IPS-15b (cell line): Measurements from ENCODE around the gene VPS8.

ENCODE experiments used
- H3K27me3 ChIP-seq: one replicate; pipeline ENCODE4 v1.6.1; 2013; ENCODE audit warnings: low read length; ENCODE audit not compliant: control insufficient read depth, insufficient read depth
- H3K36me3 ChIP-seq: one replicate; pipeline ENCODE4 v1.6.1; 2013; ENCODE audit warnings: low read length; ENCODE audit not compliant: control insufficient read depth, insufficient read depth
- H3K4me1 ChIP-seq: one replicate; pipeline ENCODE4 v1.6.1; 2013; ENCODE audit warnings: mild to moderate bottlenecking, low read length; ENCODE audit not compliant: control insufficient read depth, insufficient read depth
- H3K4me3 ChIP-seq: one replicate; pipeline ENCODE4 v1.5.1; 2013; ENCODE audit warnings: low read depth, low read length
- H3K9ac ChIP-seq: one replicate; pipeline ENCODE4 v1.6.1; 2013; ENCODE audit warnings: low read depth, mild to moderate bottlenecking, low read length
- H3K9me3 ChIP-seq: one replicate; pipeline ENCODE4 v1.6.1; 2013; ENCODE audit warnings: mild to moderate bottlenecking, low read length; ENCODE audit not compliant: control insufficient read depth, insufficient read depth

Gene VPS8

DNA sequence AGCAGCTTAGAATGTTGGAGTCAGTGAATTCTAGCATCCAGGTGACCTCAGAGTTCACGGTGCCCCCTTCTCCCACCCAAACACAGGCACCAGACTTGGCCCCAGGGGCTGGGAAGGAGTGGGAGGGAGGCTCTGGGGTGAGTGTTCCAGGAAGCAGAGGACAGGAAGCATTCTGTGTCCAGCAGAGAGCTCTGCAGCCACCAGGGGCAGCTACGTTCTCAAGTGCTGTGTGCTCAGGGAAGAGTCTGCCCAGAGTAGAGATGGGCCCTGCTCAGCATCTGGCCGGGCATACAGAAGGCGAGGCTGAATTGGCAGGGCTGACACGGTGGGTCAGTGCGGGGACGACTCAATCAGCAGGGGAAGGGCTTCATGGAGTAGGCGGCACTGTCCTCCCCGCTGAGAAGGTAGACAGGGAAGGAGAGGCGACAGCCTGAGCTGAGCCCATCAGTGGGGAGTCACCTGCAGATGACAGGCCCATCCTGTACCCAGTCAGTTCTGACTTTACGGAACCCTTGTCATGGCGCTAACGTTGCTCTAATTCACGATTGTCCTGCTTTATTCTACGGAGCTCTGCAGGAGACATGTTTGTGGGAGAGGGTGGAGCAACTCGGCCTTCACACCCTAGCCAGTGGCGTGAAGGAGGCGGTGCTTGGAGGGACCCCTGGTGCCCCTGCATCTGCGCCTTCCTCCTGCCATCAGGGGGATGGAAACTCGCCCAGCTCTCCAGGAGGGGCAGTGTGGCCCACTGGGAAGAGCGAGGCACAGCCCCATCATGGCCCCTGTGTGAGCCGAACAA is 258.7 kb downstream of the VPS8 start:
- Histone ChIP-seq H3K4me3 (peak overlapping the region; percentile 9), H3K9ac (no peak overlapping the region)

DNA sequence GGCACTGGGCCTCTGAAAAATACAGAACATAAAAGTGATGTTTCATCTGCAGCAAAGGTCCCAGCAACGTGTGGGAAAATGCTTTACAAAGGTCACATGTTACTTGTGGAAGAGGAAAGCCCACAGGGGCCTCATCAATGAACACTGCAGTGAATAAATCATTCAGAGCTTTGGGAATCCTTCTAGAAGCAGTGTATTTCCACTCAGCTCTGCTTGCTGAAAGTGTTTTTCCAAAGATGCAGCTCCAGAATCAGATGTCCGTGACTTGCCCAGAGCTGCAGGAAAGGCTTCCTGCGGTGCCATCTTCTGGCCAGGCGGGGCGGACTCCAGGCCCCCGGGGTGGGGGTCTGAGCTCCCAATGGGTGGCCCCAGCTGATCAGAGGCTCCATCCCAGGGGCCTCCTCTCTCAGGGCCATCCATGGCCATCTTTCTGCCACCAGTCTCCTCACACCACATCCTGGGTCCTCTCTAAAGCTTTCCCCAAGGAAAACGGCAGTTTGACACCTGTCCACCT is 259.4 kb downstream of the VPS8 start:
- no peaks in the 10 kb centered on the region for H3K36me3 ChIP-seq
- no peaks in the 10 kb centered on the region for H3K9me3 ChIP-seq
- peaks cover 8% of the 10 kb centered on the region for H3K4me1 ChIP-seq
- H3K27me3 ChIP-seq: no peaks in the 10 kb centered on the region
- H3K9ac ChIP-seq: no peak overlapping the region
- H3K4me3 ChIP-seq: no peak overlapping the region

More for the DNA sequence above, 258.7 kb downstream of the VPS8 start:
- peaks cover 8% of the 10 kb centered on the region for H3K4me1 ChIP-seq
- H3K9me3 ChIP-seq: no peaks in the 10 kb centered on the region
- no peaks in the 10 kb centered on the region for H3K36me3 ChIP-seq
- H3K27me3 ChIP-seq: no peaks in the 10 kb centered on the region

DNA sequence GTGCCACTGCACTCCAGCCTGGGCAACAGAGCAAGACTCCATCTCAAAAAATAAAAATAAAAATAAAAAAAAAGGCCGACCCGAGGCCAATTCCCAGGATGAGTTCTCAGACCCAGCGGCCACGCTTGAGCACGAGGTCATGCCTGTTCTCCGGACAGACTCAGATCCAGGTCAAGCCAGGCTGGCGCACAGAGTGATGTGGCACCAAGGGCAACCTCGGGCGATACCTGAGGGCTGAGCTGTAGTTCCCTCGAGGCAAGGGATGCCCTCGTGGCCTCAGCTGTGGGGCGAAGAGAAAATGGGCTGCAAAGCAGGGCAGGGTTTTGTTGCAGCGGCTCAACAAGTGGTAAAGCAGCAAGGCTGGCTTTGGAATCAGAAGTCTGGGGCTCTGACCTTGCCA is 263.6 kb downstream of the VPS8 start:
- H3K4me1 ChIP-seq: peaks cover 2% of the 10 kb centered on the region
- no peaks in the 10 kb centered on the region for H3K27me3 ChIP-seq
- no peaks in the 10 kb centered on the region for H3K9me3 ChIP-seq
- H3K36me3 ChIP-seq: no peaks in the 10 kb centered on the region
- H3K9ac ChIP-seq: no peak overlapping the region
- no peak overlapping the region for H3K4me3 ChIP-seq

DNA sequence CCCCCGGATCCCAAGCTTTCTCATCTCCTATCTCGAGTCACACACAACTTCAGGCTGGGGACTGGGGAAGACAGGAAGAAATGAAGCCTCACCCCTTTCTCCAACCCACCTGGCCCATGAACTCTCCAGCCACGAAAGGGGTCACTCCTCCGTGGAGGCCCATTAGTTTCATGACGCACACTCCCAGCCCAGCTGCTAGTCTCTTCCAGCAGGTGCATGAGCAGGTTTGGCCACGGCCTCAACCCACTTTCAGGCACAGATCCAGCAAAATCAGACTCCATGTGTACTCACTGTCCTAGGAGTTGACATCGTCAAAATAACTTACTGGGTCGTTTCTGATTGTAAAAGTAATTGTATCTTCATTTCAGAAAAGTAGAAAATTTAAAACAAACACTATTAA is 264.3 kb downstream of the VPS8 start:
- Histone ChIP-seq H3K36me3 (no peaks in the 10 kb centered on the region), H3K9ac (no peak overlapping the region), H3K27me3 (no peaks in the 10 kb centered on the region), H3K4me1 (no peaks in the 10 kb centered on the region), H3K4me3 (no peak overlapping the region), H3K9me3 (no peaks in the 10 kb centered on the region)

DNA sequence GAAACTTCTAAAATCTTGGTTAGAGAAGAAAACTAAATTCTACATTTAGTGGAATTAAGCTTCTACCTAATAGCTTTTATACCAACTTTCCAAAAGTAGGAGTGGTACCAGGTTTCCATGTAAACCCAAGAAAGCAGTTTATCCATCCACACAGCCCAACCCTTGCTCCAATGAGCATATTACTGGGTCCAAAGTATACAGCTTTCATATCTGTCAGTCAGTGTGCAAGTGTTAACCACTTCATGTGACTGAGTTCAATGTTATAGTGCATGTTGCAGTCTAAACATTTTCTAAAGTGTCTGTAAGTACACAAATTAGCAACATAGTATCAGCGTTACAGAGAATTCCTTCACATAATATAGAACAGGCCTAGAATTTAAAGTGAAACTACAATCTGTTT is 267.7 kb downstream of the VPS8 start:
- Histone ChIP-seq H3K27me3 (no peaks in the 10 kb centered on the region), H3K36me3 (no peaks in the 10 kb centered on the region), H3K9ac (no peak overlapping the region), H3K9me3 (no peaks in the 10 kb centered on the region), H3K4me3 (no peak overlapping the region), H3K4me1 (no peaks in the 10 kb centered on the region)

DNA sequence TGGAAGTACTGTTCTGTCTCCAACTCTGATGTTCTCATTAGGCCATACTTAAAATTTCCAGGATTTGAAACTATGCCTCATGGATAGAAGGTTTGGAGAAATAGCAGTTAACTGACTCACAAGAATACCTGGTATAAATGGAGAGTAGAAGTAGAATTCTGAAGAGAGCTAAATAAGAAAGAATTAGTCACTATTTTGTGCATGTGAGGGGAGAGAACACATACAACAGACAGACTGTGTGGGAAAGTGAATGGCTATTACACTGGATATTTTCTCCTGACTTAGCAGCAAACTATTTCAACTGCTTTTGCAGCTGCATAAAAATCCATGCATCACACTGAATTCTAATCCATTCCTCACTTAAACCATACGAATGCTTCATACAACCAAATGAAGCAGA is 269.6 kb downstream of the VPS8 start:
- H3K27me3 ChIP-seq: no peaks in the 10 kb centered on the region
- H3K9ac ChIP-seq: no peak overlapping the region
- no peaks in the 10 kb centered on the region for H3K36me3 ChIP-seq
- H3K4me1 ChIP-seq: no peaks in the 10 kb centered on the region
- H3K4me3 ChIP-seq: no peak overlapping the region
- H3K9me3 ChIP-seq: no peaks in the 10 kb centered on the region

DNA sequence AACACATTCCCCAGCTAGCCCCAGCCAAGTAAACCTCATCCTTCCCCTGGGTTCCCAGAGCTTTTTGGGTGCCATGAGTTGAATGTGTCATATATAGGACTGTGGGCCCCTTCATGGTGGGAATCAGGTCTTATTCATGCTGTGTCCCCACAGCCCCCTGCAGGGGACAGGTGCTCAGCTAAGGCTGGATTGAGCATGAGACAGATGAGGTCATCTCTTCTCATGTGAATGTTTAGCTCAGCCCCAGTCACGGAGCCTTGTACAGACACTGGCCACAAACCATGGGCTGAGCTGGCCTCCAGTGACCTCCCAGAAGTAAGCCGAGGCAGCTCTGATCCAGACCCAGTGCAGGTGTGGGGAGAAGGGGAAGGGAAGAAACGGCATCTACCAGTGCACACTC is 270.2 kb downstream of the VPS8 start:
- H3K4me3 ChIP-seq: no peak overlapping the region
- H3K4me1 ChIP-seq: no peaks in the 10 kb centered on the region
- H3K27me3 ChIP-seq: no peaks in the 10 kb centered on the region
- H3K9me3 ChIP-seq: no peaks in the 10 kb centered on the region
- H3K9ac ChIP-seq: no peak overlapping the region
- no peaks in the 10 kb centered on the region for H3K36me3 ChIP-seq

DNA sequence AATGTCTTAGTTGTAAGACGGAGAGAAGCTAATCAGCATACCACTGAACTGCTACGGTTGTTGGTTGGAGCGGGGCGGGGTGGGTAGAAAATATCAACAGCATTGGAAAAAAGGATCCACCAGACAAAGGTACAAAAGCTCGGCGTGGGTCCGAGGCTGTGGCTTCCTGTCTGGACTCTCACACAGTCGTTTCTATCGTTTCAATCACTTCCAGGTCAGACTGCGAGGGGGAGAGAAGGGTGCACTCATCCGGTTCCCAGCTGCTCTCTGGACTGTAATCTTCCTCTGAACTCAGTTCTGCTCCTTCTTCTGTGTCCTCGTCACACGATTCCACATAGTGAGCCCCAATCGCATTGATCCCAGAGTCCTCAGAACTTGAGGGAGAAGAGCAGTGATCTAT is 270.9 kb downstream of the VPS8 start:
- no peaks in the 10 kb centered on the region for H3K27me3 ChIP-seq
- no peak overlapping the region for H3K4me3 ChIP-seq
- H3K9me3 ChIP-seq: no peaks in the 10 kb centered on the region
- no peaks in the 10 kb centered on the region for H3K36me3 ChIP-seq
- no peaks in the 10 kb centered on the region for H3K4me1 ChIP-seq
- no peak overlapping the region for H3K9ac ChIP-seq

DNA sequence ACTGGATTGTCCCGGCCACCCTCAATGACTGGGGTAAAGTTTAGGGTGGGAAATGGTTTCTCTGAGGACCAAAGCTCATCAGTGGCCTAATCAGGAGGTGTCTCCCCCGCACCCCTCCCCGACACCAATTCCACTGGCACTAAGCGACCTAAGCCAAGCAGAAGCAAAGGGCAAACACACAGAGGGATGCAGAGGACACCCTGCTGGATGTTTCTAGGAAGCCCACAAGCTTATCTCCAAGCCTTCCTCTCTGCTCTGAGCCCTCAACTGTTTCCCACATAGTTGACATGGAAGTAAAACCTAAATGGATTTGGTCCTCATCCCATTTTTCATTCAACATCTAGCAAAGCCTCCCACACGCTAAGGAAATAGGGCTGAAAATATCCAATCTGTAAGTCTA is 272.4 kb downstream of the VPS8 start:
- H3K9ac ChIP-seq: no peak overlapping the region
- H3K4me3 ChIP-seq: no peak overlapping the region
- H3K36me3 ChIP-seq: no peaks in the 10 kb centered on the region
- no peaks in the 10 kb centered on the region for H3K27me3 ChIP-seq
- H3K9me3 ChIP-seq: no peaks in the 10 kb centered on the region
- H3K4me1 ChIP-seq: no peaks in the 10 kb centered on the region

DNA sequence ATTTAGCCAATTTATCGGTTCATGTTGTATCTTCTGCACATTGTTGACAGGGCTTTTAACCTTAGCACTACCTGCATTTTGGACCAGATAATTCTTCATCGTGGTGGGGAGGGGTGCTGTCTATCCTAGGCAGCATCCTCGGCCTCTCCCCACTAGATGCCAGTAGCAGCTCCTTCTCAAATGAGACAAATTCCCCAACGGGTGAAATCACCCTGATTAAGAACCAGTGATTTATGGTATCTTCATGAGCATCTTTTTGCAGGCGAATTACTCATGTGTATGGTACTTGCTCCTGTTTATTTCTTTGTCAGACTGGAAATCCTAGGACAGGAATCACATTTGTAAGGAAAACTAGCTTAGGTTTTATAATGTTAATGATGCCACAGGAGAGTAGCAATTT is 272.9 kb downstream of the VPS8 start:
- Histone ChIP-seq H3K9ac (no peak overlapping the region), H3K27me3 (no peaks in the 10 kb centered on the region), H3K36me3 (no peaks in the 10 kb centered on the region)

DNA sequence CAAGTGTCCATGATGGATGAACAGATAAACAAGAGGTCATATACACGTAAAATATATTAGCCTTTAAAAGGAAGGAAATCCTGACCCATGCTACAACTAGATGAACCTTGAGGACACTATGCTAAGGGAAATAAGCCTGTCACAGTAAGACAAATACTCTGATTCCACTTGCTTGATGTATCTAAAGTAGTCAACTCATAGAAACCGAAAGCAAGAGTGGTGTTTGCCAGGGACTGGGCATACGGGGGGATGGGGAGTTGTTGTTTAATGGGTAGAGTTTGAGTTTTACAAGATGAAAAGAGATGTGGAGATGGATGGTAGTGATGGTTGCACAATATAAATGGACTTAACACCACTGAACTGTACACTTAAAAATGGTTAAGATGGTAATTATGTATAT is 275.5 kb downstream of the VPS8 start:
- no peak overlapping the region for H3K4me3 ChIP-seq

More for the DNA sequence above, 272.9 kb downstream of the VPS8 start:
- Histone ChIP-seq H3K4me3 (no peak overlapping the region), H3K9me3 (no peaks in the 10 kb centered on the region), H3K4me1 (no peaks in the 10 kb centered on the region)

DNA sequence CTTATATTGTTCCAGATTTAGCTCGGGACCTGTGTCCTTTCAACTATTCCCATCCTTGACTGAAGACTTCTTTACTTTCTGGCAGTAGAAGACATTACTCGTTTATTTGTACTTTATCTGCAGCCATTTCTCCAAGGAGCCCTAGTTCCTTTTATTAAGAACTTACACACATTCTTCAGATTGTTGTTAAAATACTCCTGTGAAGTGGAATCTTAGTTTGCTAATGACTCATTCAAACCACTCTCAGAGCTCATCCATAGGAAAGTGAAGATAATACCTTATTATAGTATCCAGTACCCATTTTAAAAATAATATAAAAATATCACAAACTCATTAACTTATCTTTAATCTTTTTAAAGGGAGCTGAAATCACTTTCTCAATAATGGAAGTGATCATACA is 277.4 kb downstream of the VPS8 start:
- no peaks in the 10 kb centered on the region for H3K9me3 ChIP-seq
- no peaks in the 10 kb centered on the region for H3K4me1 ChIP-seq
- no peak overlapping the region for H3K4me3 ChIP-seq
- H3K9ac ChIP-seq: no peak overlapping the region
- H3K36me3 ChIP-seq: no peaks in the 10 kb centered on the region
- H3K27me3 ChIP-seq: no peaks in the 10 kb centered on the region

More for the DNA sequence above, 275.5 kb downstream of the VPS8 start:
- H3K36me3 ChIP-seq: no peaks in the 10 kb centered on the region
- no peaks in the 10 kb centered on the region for H3K27me3 ChIP-seq
- H3K9me3 ChIP-seq: no peaks in the 10 kb centered on the region
- no peak overlapping the region for H3K9ac ChIP-seq
- H3K4me1 ChIP-seq: no peaks in the 10 kb centered on the region
